GM12892 (cell line): ENCODE measurements around the gene ACR.
"Not testable (repeated sequence)": the region's sequence is repeated elsewhere in the genome, so short reads cannot be mapped to it uniquely, and the experiment has no call there.

Experiments used
- DNase-seq: peaks from one replicate; pipeline ENCODE4 v3.0.0; 2011; ENCODE audit not compliant: insufficient read length
- FAIRE-seq: peaks from 2 replicates; lab custom pipeline; 2011; peaks lifted over from hg19 to GRCh38; lab: Jason Lieb, UNC
- POLR2A ChIP-seq: IDR thresholded peaks from 2 replicates; pipeline ENCODE4 v1.6.1; 2011; ENCODE audit warnings: low read depth, low read length, control low read depth

The ACR gene

GRCh38 chr22:50749302-50750074 lies 11.5 kb downstream of the ACR start:
- FAIRE-seq, DNase-seq: not testable (repeated sequence)

DNA sequence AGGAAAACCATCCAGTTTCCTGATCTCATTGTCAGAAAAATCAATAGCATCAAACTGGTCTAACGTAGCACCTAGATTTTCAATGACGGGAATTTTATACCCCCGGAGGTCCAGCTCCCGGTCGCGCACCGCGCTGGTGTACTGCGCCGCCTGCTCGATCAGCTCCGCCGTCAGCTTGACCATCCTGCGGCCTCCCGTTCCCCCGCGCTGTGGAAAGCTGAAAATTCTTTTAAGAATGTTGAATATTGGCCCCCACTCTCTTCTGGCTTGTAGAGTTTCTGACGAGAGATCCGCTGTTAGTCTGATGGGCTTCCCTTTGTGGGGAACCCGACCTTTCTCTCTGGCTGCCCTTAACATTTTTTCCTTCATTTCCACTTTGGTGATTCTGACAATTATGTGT lies 17.2 kb downstream of the ACR start:
- FAIRE-seq, DNase-seq: not testable (repeated sequence)

GRCh38 chr22:50756406-50756805 lies 18.4 kb downstream of the ACR start:
- not testable (repeated sequence) for DNase-seq, FAIRE-seq

DNA sequence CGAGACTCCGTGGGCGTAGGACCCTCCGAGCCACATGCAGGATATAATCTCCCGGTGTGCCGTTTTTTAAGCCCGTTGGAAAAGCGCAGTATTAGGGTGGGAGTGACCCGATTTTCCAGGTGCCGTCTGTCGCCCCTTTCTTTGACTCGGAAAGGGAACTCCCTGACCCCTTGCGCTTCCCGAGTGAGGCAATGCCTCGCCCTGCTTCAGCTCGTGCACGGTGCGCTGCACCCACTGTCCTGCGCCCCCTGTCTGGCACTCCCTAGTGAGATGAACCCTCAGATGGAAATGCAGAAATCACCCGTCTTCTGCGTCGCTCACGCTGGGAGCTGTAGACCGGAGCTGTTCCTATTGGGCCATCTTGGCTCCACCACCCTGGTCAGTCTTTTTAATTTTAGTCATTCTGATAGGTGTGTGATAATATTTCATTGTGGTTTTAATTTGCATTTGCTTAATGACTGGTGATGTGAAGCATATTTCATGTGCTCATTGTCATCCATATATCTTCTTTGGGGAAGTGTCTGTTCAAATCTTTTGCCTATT lies 19.0 kb downstream of the ACR start:
- DNase-seq, FAIRE-seq: not testable (repeated sequence)

- not testable (repeated sequence) for DNase-seq, FAIRE-seq
These were observed 21.8 kb downstream of the ACR start for GRCh38 chr22:50759597-50760341.

- not testable (repeated sequence) for FAIRE-seq
These were observed 23.8 kb downstream of the ACR start for GRCh38 chr22:50761829-50762228.

GRCh38 chr22:50764288-50764687 lies 26.3 kb downstream of the ACR start:
- DNase-seq, FAIRE-seq: not testable (repeated sequence)

More at GRCh38 chr22:50761829-50762228, 23.8 kb downstream of the ACR start:
- not testable (repeated sequence) for DNase-seq

DNA sequence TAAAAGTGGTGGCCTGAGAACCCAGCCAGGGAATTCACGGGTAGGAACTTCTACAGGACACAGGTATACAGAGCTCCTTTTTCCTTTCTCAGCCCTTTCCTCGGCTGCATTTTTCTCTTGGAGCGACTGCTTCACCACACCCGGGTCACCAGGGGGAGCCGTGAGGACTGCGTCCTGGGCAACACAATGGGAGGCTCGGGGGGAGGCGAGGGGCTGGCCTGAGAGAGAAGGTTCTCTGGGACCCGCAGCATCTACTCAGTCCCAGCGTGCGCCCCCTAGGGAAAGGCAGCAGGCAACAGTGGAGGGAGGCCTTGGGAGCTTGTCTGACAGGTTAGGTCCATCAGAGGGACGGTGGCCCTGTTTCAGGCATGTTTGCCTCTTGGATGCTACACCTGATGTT lies 37.1 kb downstream of the ACR start:
- not testable (repeated sequence) for FAIRE-seq, DNase-seq

DNA sequence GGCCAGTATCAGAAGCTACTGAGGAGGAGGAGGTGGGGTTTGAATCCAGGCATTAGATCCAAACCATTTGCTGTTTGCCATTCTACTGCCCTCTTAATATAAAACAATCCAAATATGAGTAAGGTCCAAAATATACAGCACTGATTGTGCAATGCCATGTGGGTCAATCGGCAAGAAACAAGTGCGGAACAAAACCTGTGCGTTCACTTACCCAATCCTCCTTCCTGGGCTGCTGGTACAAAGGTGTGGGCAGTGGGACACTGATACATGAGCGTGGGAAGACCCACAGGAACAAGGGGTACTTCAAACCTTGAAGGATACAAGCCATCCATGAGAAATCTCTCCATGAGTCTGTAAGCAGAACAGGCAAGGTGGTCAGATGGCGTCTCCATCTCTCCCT lies 39.6 kb downstream of the ACR start:
- FAIRE-seq, DNase-seq: not testable (repeated sequence)

DNA sequence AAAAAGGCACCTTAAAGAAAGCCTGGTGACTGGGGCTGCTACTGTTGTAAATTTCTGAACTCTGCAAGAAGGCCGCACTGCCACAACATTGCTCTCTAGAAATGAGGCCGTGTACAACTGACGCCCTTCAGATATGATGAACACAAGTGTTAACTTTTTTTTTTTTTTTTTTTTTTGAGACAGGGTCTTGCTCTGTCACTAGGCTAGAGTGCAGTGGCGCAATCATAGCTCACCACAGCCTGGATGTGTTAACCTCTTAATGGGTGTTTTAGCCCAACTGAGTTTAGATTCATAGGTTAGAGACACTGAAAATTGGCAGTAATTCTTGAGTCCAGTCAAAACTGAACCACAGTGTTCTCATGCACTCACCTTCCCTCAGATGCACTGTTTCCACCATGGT lies 42.2 kb downstream of the ACR start:
- FAIRE-seq, DNase-seq: not testable (repeated sequence)

- DNase-seq, FAIRE-seq: not testable (repeated sequence)
These were observed 44.2 kb downstream of the ACR start for GRCh38 chr22:50782253-50782652.

DNA sequence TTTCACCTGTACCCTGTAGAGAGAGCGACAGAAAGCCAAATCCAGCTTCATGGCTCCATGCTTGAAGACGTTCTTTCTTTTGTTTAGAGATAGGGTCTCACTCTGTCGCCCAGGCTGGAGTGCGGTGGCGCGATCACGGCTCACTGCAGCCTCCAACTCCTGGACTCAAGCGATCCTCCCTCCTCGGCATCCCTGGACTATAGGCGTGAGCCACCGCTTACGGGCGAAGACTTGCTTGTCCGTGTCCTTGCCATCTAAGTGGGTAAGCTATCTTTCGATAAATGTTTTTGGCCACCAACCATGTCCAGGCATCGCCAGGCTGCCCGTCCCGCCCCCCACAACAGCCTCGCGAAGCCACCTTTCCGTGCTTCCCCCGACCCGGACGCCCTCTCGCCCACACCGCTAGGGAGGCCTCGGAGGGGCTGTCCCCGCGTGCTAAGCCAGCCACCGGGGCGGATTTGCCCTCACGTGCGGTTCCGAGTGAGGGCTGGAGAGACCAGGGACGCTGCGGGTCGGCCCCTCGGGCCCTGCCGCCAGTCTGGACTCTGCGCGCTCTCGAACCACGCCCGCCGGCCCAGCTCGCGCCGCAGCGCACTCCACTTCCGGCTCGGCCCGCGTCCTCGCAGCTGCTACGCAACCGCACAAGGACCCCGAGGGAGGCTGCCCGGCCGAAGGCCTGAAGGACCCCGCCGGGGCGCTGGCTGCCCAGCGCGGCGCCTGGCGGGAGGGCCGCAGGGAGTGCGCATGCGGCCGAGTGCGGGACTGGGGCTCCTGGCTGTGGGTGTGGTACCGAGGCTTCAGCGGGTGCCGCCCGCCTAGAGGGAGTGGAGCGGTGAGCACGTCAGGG lies 45.3 kb downstream of the ACR start, which contains the start of gene RABL2B:
Gene RABL2B (minus strand): TSS at position 604 of the 847 bp plus-strand sequence. CDS start 1,342 bp downstream, outside the sequence.
- peak; percentile 96 for FAIRE-seq
- peak; percentile 83 for DNase-seq
- peak; percentile 34; the same call in 1 of the 2 replicates for TF ChIP-seq POLR2A

DNA sequence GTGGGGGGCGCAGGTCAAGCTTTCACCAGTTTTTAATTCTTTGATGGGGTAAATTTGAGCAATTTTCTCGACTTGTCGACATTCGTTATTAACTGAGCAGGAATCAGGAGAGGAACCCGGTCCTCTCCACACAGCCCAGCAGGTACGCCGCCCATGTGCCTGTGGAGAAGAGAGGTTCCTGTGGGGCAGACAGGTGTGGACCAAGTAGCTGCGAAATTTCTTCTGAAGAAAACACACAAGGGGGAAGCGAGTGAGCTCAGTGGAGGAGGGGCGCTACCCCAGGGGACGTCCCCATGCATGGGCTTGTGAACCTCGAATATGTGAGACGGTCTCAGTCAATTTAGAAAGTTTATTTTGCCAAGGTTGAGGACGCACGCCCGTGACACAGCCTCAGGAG lies 45.9 kb downstream of the ACR start:
- FAIRE-seq = peak; percentile 24
- DNase-seq = not testable (repeated sequence)

DNA sequence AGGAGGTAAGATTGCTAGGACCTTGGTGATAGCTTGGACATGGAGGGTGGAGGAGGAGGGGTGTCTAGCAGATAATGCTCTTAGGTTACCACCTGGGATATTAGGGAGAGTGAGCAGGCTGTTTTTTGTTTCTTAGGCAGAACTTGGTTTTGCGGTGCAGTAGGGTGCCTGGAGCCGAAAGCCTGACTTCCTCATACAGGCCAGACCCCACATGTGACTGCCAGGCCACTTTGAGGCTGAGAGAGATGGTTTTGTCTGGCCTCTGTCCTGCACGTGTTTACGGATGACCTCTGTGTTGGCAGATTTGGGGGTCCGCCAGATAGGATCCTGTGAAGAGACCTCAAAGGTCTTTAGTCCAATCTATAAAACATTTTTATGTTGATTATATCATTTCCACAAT lies 47.3 kb downstream of the ACR start:
- DNase-seq, FAIRE-seq: not testable (repeated sequence)

GRCh38 chr22:50786936-50787335 lies 48.9 kb downstream of the ACR start:
- DNase-seq, FAIRE-seq: not testable (repeated sequence)
